Stomach (tissue), 9 donors: ENCODE data around the gene SIK3. TPM values are rescaled to one million over a fixed set of nuclear protein-coding genes. Genes with fewer than 3 reads are reported as not detected.

Experiments
- DNase-seq, 2 donors: peaks; one replicate each; pipeline versions ENCODE4 v3.0.0 to v3.0.0-alpha.2; 2013 to 2019
- H3K27ac ChIP-seq, 5 donors: fragments of 200-600 bp in 4 of 5; sonication (generic) in 4 of 5; one replicate each; pipeline ENCODE4 v1.5.1; 2013 to 2019; ENCODE audit warnings: mild to moderate bottlenecking in 1 of 5, moderate library complexity in 1 of 5
- H3K27me3 ChIP-seq, 3 donors: fragments of 200-600 bp; sonication (generic); one replicate each; pipeline ENCODE4 v1.5.1; 2017 to 2019; ENCODE audit warnings: mixed run types in 1 of 3
- H3K36me3 ChIP-seq, 4 donors: fragments of 200-600 bp; sonication (generic); 1 replicate in 3 of 4; 2 replicates in 1 of 4; pipeline ENCODE4 v1.5.1; 2016 to 2019
- H3K4me1 ChIP-seq, 4 donors: fragments of 200-600 bp; sonication (generic); one replicate each; pipeline ENCODE4 v1.5.1; 2016 to 2019
- H3K4me3 ChIP-seq, 4 donors: fragments of 200-600 bp; sonication (generic) in 3 of 4; one replicate each; pipeline ENCODE4 v1.5.1; 2016 to 2019; ENCODE audit warnings: mild to moderate bottlenecking in 1 of 4
- H3K9me3 ChIP-seq, 4 donors: fragments of 200-600 bp; sonication (generic); one replicate each; pipeline ENCODE4 v1.5.1; 2016 to 2019
- EP300 ChIP-seq: sonication (generic); formaldehyde crosslinking; IDR thresholded peaks from one replicate; pipeline ENCODE4 v1.6.1; 2017; ENCODE audit warnings: antibody characterized with exemption
- POLR2A ChIP-seq, 4 donors: fragments of 450-650 bp; IDR thresholded peaks; one replicate each; pipeline ENCODE4 v1.6.1; 2016; ENCODE audit warnings: antibody characterized with exemption in 4 of 4, control low read depth in 2 of 4, mild to moderate bottlenecking in 1 of 4, moderate library complexity in 1 of 4
- POLR2AphosphoS5 ChIP-seq, 3 donors: sonication (generic); formaldehyde crosslinking; IDR thresholded peaks; one replicate each; pipeline ENCODE4 v1.6.1; 2016; ENCODE audit warnings: antibody characterized with exemption in 3 of 3
- WGBS, 5 donors: extraction: QIAGEN DNeasy Blood & Tissue Kit in 3 of 5; methylation state at CpG; one replicate each; pipeline versions ENCODE4 v1.1.5 to v1.1.7; 2013 to 2018; 5-methylcytosine and 5-hydroxymethylcytosine counted together
- intact Hi-C: fragments of 100-400 bp; cut with DNase I; formaldehyde crosslinking; loops from one replicate; pipeline ENCODE4 v1.15.1; 2023; ENCODE audit warnings: low total_unique reads
- polyA plus RNA-seq, 3 donors: library from polyadenylated mRNA; stranded (reverse); fragments of 200-250 nt; gene quantifications; one replicate each; pipeline ENCODE4 v1.2.3, GENCODE V29; 2013
- total RNA-seq, 5 donors: library from RNA; depleted of rRNA; stranded (reverse); fragments of >200 nt; gene quantifications; one replicate each; pipeline versions ENCODE4 v1.1.0 to v1.2.3, GENCODE V29; 2014 to 2016
- TF ChIP-seq, protein P1 (sequence below), 7 experiments: fragments of 450-650 bp in 4 of 7; fragments of 200-600 bp in 3 of 7; sonication (generic) in 3 of 7; IDR thresholded peaks; one replicate each; pipeline ENCODE4 v1.5.1; 2016 to 2019; ENCODE audit warnings: antibody characterized with exemption in 7 of 7, control low read depth in 2 of 7, mild to moderate bottlenecking in 1 of 7
- donor health status: healthy with polysubstance abuse.
- donor health status: Bipolar disorder and iron deficiency.
- donor health status: healthy.

Gene SIK3
- total and polyA plus RNA-seq, 8 donors, result 6.5 to 97.8 (median 23.7) TPM

DNA sequence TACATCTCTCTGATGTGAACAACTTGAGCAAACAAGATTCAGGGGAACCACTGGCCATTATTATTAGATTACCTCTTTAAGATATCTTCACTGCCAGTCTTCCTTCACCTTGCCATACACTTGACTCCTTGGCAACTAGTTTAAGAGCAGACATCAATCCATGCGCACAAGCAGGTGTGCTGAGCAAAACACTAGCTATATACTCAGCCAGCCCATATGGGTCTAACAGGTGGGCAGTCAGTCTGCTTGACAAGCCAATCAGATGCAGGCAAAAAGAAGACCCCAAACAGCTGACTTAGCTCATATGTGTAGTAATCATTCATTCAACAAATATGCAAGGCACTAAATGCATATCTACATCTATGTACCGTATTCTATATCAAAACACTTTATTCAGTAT lies 101.2 kb downstream of the SIK3 start:
- WGBS, 5 donors, result 93 to 100% (median 96%) methylated on average over 2 of the region's 2 CpGs
- H3K27ac ChIP-seq, result no peak overlapping the region
- TF ChIP-seq POLR2A (IDR thresholded peaks at IDR 0.05), result no peak
- no peaks in the 10 kb centered on the region for H3K36me3 ChIP-seq
- peaks cover 0 to 64% (median 28%) of the 10 kb centered on the region in 4 donors for H3K4me1 ChIP-seq
- no peaks in the 10 kb centered on the region for H3K9me3 ChIP-seq
- intact Hi-C loops, result no loop called here
- DNase-seq, result no peak
- H3K27me3 ChIP-seq, result no peaks in the 10 kb centered on the region
- no peak overlapping the region for H3K4me3 ChIP-seq

DNA sequence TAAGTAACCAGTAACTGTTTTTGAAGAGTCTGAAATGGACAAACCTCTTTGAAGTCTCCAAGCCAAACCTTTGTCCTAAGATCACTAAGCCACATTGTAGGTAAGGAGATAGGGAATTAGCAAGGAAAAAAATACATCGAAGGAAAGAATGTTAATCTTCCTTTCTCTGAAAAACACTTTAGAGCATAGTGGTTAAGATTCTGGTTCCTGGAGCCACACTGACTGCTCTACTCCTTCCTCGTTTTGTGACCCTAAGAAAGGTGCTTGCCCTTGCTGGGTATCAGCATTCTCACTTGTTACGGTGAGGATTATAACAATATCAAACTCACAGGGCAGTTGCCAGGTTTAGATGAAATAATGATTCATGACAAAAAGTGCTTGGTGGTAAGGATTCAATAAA lies 104.0 kb downstream of the SIK3 start:
- H3K4me1 ChIP-seq, result peaks cover 8 to 57% (median 27%) of the 10 kb centered on the region in 4 donors
- no peaks in the 10 kb centered on the region for H3K9me3 ChIP-seq
- no peak for DNase-seq
- no peaks in the 10 kb centered on the region for H3K36me3 ChIP-seq
- H3K27me3 ChIP-seq, result no peaks in the 10 kb centered on the region
- no peak overlapping the region for H3K4me3 ChIP-seq
- no peak for TF ChIP-seq POLR2AphosphoS5 (IDR thresholded peaks at IDR 0.05)
- TF ChIP-seq, protein P1, sequence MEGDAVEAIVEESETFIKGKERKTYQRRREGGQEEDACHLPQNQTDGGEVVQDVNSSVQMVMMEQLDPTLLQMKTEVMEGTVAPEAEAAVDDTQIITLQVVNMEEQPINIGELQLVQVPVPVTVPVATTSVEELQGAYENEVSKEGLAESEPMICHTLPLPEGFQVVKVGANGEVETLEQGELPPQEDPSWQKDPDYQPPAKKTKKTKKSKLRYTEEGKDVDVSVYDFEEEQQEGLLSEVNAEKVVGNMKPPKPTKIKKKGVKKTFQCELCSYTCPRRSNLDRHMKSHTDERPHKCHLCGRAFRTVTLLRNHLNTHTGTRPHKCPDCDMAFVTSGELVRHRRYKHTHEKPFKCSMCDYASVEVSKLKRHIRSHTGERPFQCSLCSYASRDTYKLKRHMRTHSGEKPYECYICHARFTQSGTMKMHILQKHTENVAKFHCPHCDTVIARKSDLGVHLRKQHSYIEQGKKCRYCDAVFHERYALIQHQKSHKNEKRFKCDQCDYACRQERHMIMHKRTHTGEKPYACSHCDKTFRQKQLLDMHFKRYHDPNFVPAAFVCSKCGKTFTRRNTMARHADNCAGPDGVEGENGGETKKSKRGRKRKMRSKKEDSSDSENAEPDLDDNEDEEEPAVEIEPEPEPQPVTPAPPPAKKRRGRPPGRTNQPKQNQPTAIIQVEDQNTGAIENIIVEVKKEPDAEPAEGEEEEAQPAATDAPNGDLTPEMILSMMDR (IDR thresholded peaks at IDR 0.05), result no peak
- no peak for TF ChIP-seq POLR2A (IDR thresholded peaks at IDR 0.05)
- TF ChIP-seq EP300, result no peak
- H3K27ac ChIP-seq, result no peak overlapping the region
- intact Hi-C loops, result no loop called here
- WGBS, 5 donors, result 32 to 50% (median 34%) methylated on average over 3 of the region's 3 CpGs

DNA sequence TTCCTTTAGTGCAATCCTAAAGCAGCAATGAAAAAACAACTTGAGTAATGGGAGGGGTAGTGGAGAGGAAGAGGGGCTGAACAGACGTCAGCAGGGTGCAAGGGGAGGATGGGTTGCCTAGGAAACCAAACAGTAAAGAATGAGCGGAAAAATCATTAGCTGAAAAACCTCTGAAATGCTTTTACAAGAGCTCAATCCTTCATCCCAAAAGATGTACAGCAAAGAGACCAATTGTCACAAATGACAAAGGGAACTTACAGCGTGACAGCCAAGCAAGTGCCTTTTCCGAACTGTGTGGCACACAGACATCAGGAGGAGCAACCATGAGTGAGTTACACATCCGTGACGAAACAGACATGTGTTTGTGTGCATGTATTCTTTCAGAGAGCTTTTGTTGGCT lies 104.6 kb downstream of the SIK3 start:
- Histone ChIP-seq H3K27ac (no peak overlapping the region), H3K36me3 (no peaks in the 10 kb centered on the region), H3K4me3 (no peak overlapping the region), H3K27me3 (no peaks in the 10 kb centered on the region), H3K4me1 (peaks cover 8 to 63% (median 29%) of the 10 kb centered on the region in 4 donors), H3K9me3 (no peaks in the 10 kb centered on the region)
- no peak for TF ChIP-seq POLR2AphosphoS5 (IDR thresholded peaks at IDR 0.05)
- TF ChIP-seq EP300, result no peak
- TF ChIP-seq POLR2A (IDR thresholded peaks at IDR 0.05), result no peak
- TF ChIP-seq, protein P1 (IDR thresholded peaks at IDR 0.05), result no peak
- peak in 1 of 2 donors; percentile 87 for DNase-seq
- intact Hi-C loops, result no loop called here
- WGBS, 5 donors, result 51 to 70% (median 61%) methylated on average over 6 of the region's 6 CpGs

DNA sequence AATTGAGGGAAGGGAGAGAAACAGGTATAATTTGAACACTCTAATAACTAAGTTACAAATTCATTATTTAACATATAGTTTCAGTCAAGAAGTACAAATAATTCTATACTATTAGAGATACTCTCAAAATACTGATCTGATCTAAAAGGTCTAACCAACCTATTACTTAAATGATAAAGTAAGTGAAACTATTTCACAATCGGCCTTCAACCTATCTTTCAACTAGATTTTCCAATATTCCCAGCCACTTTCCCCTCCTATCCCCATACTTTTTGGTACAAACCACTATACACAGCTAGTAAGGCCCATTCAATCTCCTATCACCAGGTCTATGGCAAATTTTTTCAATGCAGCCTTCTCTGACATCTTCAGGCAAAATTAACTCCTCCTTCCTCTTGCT lies 106.7 kb downstream of the SIK3 start:
- H3K4me3 ChIP-seq, result no peak overlapping the region
- H3K4me1 ChIP-seq, result peaks cover 9 to 84% (median 43%) of the 10 kb centered on the region in 4 donors
- H3K27ac ChIP-seq, result no peak overlapping the region
- DNase-seq, result no peak
- no peaks in the 10 kb centered on the region for H3K27me3 ChIP-seq
- 78 to 91% (median 85%) methylated on average over 1 of the region's 1 CpG for WGBS, 5 donors
- TF ChIP-seq EP300 (no peak), POLR2A (IDR thresholded peaks at IDR 0.05) (no peak), POLR2AphosphoS5 (IDR thresholded peaks at IDR 0.05) (no peak)
- TF ChIP-seq, protein P1 (IDR thresholded peaks at IDR 0.05), result no peak
- no peaks in the 10 kb centered on the region for H3K36me3 ChIP-seq
- no peaks in the 10 kb centered on the region for H3K9me3 ChIP-seq
- intact Hi-C loops, result no loop called here

- no peaks in the 10 kb centered on the region for H3K9me3 ChIP-seq
- 90 to 100% (median 97%) methylated on average over 1 of the region's 1 CpG for WGBS, 5 donors
- peaks cover 15 to 86% (median 49%) of the 10 kb centered on the region in 4 donors for H3K4me1 ChIP-seq
- TF ChIP-seq POLR2A (IDR thresholded peaks at IDR 0.05) (no peak), EP300 (no peak)
- DNase-seq, result no peak
- H3K4me3 ChIP-seq, result no peak overlapping the region
- intact Hi-C loops, result no loop called here
- peak overlapping the region in 1 of 5 donors; percentile 58 for H3K27ac ChIP-seq
- no peaks in the 10 kb centered on the region for H3K27me3 ChIP-seq
- no peaks in the 10 kb centered on the region for H3K36me3 ChIP-seq
Measured at GRCh38 chr11:116990811-116991210, 107.4 kb downstream of the SIK3 start.
